Fibroblast of the aortic adventitia (primary cell): Measurements from ENCODE around the gene AKIRIN1. TPM values are rescaled to one million over a fixed set of nuclear protein-coding genes. Genes with fewer than 3 reads are reported as not detected.

Experiments used
- DNase-seq: peaks from one replicate; pipeline ENCODE4 v3.0.0-alpha.2; 2010; ENCODE audit warnings: low read depth
- H3K4me3 ChIP-seq: 2 replicates; pipeline ENCODE4 v1.5.1; 2011; ENCODE audit warnings: low read depth, mild to moderate bottlenecking, control low read depth, low read length, moderate library complexity
- total RNA-seq: library from RNA; depleted of rRNA; stranded (reverse); fragments of >200 nt; gene quantifications from 2 replicates; pipeline ENCODE4 v1.2.3, GENCODE V29; 2012; ENCODE audit warnings: low replicate concordance
- TF ChIP-seq, protein P1 (sequence below): IDR thresholded peaks from 2 replicates; pipeline ENCODE4 v1.5.1; 2011; ENCODE audit warnings: mild to moderate bottlenecking, low read length, control low read depth, inconsistent platforms; ENCODE audit not compliant: insufficient read depth

The AKIRIN1 gene, protein sequence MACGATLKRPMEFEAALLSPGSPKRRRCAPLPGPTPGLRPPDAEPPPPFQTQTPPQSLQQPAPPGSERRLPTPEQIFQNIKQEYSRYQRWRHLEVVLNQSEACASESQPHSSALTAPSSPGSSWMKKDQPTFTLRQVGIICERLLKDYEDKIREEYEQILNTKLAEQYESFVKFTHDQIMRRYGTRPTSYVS
- 32.8 and 33.6 TPM in 2 replicates for total RNA-seq

DNA sequence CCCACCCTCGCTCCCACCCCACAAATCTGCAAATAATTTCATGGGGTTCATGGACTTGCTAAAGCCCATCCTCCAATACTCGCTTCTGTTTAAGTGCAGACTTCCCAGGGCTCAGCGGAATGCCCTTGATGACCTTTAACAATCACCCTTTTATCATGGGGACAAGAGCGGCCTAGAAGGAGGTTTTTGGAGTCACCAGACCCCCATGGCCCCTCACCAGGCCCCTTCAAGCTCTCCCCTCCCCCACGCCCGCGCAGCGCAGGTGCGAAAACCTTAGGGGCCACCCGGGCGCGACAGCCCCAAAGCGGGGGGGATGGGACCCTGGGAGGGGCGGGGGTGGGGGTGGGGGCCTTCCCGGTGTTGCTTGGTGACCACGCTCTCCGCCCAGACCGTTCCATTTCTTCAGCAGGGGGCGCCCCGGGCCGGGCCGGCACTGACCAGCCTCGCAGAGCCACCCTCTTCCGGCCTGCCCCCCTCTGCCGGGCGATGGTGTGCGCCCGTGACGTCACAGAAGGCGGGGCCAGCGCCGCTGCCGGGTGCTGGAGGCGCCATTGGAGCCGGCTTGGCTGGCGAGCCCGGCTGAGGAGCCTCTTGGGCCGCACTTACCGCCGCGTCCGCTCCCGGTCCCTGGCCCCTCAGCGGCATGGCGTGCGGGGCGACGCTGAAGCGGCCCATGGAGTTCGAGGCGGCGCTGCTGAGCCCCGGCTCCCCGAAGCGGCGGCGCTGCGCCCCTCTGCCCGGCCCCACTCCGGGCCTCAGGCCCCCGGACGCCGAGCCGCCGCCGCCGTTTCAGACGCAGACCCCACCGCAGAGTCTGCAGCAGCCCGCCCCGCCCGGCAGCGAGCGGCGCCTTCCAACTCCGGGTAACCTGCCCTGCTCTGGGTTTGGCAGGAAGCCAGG, at the start of gene AKIRIN1:
Gene AKIRIN1 (plus strand): TSS at position 539 of the 900 bp plus-strand sequence. CDS start 105 bp downstream, at position 644.
- peak; percentile 94 for DNase-seq
- H3K4me3 ChIP-seq: peak within 1 kb of the TSS; percentile 89
- TF ChIP-seq, protein P1, sequence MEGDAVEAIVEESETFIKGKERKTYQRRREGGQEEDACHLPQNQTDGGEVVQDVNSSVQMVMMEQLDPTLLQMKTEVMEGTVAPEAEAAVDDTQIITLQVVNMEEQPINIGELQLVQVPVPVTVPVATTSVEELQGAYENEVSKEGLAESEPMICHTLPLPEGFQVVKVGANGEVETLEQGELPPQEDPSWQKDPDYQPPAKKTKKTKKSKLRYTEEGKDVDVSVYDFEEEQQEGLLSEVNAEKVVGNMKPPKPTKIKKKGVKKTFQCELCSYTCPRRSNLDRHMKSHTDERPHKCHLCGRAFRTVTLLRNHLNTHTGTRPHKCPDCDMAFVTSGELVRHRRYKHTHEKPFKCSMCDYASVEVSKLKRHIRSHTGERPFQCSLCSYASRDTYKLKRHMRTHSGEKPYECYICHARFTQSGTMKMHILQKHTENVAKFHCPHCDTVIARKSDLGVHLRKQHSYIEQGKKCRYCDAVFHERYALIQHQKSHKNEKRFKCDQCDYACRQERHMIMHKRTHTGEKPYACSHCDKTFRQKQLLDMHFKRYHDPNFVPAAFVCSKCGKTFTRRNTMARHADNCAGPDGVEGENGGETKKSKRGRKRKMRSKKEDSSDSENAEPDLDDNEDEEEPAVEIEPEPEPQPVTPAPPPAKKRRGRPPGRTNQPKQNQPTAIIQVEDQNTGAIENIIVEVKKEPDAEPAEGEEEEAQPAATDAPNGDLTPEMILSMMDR: no peak

DNA sequence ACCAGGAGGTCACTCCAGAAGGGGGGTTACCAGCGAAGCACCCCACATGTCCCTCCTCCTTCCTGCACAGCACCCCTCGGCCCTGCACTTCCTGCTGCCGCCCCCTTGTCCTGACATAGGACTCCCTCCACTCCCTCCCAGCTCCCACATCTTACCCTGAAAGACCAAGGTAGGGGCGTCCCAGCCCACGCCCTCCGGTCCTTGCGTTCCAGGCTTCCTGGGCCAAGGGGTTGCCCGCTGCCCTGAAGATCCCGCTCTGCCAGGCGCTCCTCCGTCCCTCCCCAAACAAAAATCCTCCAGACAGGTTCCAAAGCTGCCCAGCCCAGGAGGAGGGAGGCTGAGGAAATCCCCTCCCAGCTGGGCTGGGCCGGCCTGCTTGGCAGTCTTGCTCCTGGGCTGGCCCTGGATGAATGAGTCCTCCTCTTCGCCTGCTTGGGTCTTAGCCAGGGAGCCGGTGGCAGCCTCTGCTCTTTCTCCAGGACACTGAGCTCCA, 49.5 kb upstream of the AKIRIN1 start, which contains the start of gene RHBDL2:
Gene RHBDL2 (minus strand): TSS at position 304 of the 493 bp plus-strand sequence. CDS start 22,618 bp downstream, outside the sequence.
- H3K4me3 ChIP-seq: peak within 1 kb of the TSS; percentile 67
- DNase-seq: peak; percentile 66
- TF ChIP-seq, protein P1: no peak

DNA sequence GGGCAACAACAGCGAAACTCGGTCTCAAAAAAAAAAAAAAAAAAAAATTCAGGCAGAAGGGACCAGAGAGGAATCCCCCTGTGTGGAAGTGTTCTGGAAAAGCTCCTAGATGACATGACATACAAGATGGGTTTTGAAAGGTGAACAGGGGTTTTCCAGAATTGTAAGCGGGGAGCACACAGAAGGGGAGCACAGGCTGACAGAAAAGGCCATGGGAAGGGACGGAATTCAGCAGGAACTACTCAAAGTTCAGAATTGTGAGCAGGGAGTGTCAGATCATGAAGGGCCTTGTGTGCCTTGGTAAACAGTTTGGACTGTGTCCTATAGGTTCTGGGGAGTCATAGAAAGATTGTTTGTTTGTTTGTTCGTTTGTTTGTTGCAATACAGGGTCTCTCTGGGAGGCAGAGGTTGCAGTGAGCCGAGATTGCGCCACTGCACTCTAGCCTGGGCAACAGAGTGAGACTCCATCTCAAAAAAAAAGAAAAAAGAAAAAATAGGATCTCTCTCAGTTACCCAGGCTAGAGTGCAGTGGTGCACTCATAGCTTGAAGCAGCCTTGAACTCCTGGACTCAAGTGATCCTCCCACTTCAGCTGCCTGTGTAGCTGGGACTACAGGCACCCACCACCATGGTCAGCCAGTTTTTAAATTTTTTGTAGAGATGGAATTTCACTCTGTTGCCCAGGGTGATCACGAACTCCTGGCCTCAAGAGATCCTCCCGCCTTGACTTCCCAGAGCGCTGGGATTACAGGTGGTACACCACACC, 48.2 kb upstream of the AKIRIN1 start:
- no peak for DNase-seq
- H3K4me3 ChIP-seq: no peak overlapping the region
- TF ChIP-seq, protein P1: no peak

DNA sequence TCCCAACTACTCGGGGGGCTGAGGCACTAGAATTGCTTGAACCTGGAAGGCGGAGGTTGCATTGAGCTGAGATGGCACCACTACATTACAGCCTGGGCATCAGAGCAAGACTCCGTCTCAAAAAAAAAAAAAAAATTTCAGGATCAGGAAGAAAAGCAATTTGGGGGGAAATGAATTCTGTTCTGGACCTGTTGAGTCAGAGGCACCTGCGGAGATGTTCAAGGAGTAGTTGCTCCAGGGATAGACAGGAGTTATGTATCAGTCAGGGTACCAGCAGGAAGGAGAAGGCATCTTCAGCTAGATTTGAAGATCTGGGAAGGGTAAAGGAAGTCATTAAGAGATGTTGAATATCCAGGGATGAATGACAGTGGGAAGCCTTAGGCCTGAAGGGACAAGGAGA, 46.5 kb upstream of the AKIRIN1 start:
- DNase-seq: no peak
- H3K4me3 ChIP-seq: no peak overlapping the region
- TF ChIP-seq, protein P1: no peak

DNA sequence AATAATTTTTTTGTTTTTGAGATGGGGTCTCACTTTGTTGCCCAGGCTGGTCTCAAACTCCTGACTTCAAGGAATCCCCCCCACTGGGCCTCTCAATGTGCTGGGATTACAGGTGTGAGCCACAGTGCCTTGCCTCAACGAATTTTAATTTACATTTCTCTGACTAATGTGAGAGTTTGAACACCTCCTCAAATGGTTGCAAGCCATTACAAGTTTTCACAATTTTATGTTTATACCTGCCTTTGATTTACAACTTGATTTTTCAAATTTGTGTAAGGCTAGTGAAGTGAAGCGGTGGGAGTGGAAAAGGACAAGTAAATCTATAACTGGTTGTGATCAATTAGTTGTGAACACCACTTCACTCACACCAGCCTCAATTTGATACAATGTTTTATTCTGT, 40.5 kb upstream of the AKIRIN1 start:
- H3K4me3 ChIP-seq: no peak overlapping the region
- no peak for DNase-seq
- TF ChIP-seq, protein P1: no peak

DNA sequence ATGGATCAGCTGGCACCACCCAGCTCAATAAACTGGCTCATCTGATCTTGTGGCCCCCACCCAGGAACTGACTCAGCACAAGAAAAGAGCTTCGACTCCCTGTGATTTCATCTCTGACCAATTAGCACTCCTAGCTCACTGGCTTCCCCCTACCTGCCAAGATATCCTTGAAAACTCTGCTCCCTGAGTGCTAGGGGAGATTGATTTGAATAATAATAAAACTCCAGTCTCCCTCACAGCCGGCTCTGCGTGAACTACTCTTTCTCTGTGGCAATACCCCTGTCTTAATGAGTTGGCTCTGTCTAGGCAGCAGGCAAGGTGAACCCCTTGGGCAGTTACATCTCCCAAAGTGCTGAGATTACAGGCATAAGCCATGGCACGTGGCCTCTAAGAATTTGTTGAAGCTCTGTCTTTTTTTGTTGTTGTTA, 37.6 kb upstream of the AKIRIN1 start:
- TF ChIP-seq, protein P1: no peak
- H3K4me3 ChIP-seq: no peak overlapping the region
- DNase-seq: no peak
